GM18870 (cell line): ENCODE data around the gene TMEM52.

Experiments used
- ATAC-seq: cut with Tn5 transposase; IDR thresholded peaks from one replicate; pipeline ENCODE4 v1.9.1; 2021; ENCODE audit warnings: moderate library complexity; ENCODE audit not compliant: unreplicated experiment

The TMEM52 gene

GRCh38 chr1:1918901-1919303 lies at the start of gene TMEM52:
Gene TMEM52 (minus strand): TSS chr1:1919279. CDS start chr1:1919265, 14 bp downstream.
- ATAC-seq = peak; percentile 16

GRCh38 chr1:1967879-1968278 lies 48.8 kb upstream of the TMEM52 start:
- ATAC-seq = no peak

GRCh38 chr1:1967151-1967550 lies 48.1 kb upstream of the TMEM52 start:
- ATAC-seq = no peak

DNA sequence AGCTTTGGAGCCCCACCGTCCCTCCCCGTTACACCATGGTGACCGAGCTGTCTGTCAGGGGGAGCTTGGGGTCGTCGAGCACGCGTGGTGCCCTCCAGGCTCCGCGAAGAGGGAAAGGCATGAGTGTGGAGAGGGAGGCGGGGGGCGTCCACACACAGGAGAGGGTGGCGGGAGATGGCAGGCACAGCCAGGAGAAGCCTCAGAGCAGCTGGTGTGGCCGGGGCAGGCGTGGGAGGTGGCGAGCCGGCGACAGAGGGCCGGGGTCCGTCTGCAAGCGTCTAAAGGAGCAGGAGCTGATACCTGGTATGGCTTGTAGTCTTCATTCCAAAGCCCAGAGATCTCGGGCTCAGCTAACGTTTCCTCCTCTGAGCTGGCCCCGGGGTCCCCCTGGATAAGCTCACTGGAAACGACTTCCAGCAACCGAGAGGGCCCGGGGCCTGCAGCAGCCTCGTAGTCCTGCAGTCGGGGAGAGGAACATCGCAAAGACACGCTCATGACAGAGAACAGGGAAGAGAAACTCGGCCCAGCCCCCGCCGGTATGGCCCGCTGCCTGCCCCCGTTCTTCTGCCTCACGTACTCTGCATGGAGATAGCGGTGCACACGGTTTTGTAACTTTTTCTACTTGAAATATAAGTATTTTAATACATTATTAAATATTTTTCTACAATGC lies 47.1 kb upstream of the TMEM52 start:
- ATAC-seq = no peak

- no peak for ATAC-seq
These were observed 46.5 kb upstream of the TMEM52 start for GRCh38 chr1:1965546-1965945.

DNA sequence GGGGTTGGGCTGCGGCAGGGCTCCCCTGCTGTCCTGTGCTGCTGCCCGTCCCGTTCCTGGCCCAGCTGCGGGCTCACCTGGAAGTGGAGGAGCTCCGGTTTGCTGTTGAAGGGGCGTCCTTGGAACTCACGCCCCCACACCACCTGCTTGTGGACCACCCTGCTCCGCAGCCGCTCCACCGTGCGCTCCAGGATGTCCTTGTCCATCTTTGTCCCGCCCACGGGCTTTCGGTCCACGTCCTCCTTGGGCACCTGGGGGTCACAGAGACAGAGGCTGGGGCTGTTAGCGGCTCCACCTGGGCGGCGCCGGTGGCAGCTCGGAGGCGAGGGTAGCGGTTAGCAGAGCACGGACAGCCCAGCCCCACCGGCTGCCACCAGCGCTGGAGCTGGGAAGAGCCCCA lies 45.7 kb upstream of the TMEM52 start:
- no peak for ATAC-seq

DNA sequence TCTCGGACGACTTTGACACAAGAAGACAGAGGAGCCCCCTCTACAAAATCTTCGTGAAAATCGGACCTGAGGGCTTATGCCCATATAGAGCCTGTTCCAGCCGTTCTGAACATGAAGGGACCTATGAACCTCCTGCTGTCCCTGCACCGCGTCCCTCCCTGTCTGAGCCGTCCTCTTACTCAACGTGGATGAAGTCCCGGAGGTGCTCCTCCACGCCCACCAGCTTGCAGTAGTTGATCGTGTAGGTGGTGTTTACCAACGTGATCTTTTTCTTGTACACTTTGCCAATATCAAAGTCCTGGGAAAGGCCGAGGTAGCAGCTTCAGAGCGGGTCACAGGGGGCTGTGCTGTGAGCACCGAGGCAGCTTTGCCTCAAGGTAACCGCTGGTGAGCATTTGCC lies 44.5 kb upstream of the TMEM52 start:
- ATAC-seq = no peak

DNA sequence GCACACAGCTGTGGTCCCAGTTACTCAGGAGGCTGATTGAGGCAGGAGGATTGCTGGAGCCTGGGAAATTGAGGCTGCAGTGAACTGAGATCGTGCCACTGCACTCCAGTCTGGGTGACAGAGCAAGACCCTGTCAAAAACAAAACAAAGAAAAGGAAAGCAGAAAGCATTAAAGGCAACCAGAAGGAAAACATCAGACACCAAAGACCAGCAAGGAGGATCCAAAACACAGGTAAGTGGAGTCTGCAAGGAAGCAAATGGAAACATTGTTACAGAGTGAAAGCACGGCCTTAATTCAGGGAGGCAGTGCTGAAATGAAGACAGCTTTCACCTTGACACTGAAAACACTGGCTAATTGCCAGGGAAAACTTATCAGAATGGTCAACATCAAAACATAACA lies 43.7 kb upstream of the TMEM52 start:
- no peak for ATAC-seq

DNA sequence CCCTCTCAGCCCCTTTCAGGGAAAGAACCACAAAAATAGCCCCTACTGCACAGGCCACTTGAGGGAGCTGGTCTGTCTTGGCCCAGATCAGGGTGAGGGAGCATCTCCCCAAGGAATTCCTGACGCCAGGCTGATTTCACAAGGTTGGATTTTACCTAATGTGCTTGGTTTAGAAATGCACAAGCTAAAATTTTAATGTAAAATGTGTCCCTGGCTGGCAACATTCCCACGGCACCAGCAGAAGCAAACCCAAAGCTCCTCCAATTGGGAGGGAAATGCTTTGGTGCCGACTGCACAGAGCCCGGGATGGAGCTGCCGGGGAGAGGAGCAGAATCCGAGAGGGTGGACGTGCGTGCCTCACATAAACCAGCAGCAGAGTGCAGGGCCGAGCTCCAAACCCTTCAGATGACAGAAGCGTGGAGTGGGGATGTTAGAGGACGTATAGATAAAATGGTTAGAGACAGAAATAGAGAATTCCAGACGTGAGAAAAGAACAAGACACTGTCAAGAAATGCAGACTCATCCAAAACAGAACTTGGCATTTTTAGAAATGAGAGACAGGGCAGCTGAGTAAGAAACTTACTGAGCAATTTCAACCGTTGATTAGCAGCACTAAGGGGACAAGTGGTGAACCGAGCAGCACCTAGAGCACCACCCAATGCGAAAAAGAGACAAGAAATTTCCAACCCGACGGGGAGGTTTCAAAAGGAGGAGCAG lies 41.6 kb upstream of the TMEM52 start:
- ATAC-seq = no peak

GRCh38 chr1:1959840-1960479 lies 40.9 kb upstream of the TMEM52 start:
- ATAC-seq = no peak

- ATAC-seq = no peak
These were observed 40.4 kb upstream of the TMEM52 start for GRCh38 chr1:1959459-1959839.

GRCh38 chr1:1958071-1958541 lies 39.0 kb upstream of the TMEM52 start:
- no peak for ATAC-seq

- ATAC-seq = no peak
These were observed 38.5 kb upstream of the TMEM52 start for GRCh38 chr1:1957533-1957961.

DNA sequence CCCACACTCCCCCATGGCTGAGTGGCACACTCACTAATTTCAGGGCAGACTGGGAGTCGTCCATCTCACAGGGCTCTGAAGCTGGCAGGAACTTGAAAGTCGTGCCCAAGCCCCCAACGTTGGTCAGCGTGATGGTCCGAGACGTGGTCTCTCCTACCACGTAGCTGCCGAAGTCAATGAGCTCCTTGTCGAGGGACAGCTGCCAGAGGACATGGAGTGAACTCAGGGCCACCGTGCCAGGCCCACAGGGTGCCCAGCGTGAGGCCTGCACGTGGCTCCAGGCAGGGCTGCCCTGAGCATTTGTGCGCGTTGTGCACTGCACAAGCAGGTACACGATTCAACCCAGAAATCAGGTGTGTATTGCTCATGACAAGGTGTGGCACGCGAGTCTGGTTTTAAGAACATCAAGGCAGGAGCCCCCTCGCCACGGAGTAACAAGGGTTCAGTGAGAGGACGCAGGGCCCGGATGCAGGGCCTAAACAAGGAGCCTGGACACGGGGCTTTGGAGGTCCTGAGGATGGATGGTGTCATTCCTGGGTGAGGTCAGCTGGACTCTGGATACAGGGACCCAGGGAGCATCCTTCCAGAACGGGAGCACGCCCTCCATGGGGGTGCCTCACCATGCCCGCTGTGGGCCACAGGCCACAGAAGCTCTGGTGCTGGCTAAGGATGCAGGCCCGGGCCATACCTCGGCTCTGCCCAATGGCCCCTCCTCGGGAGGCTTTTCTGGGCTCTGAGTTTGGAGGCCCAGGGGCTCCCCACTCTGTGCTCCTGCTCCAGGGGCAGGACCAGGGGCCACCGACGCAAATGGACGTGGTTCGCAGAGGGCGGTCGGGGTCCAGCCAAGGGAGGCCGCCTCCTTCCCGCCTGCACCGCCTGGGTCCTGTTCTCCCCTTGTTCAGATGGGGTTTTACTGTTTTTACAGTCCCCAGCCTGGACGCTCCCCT lies 37.8 kb upstream of the TMEM52 start:
- ATAC-seq = no peak

DNA sequence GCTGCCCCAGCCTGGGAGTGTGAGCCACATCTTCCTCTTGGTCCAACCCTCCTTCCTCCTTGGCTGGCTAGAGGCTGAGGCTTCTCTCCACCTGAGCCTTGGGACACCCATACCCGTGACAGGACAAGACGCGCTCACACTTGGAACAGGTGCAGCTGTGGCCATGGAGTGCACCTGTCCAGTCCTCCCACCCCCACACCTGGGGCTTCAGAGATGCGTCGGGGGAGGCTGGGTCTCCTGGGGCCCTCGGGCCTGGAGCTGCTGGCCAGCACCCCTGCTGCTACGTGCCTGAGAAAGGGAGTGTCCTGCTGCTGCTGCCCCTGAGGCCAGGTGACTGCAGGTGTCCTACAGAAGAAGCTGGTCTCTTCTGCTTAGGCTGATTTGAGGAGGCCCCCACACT lies 37.0 kb upstream of the TMEM52 start:
- no peak for ATAC-seq

- ATAC-seq = no peak
These were observed 36.6 kb upstream of the TMEM52 start for GRCh38 chr1:1955621-1956094.

GRCh38 chr1:1954831-1955441 lies 35.9 kb upstream of the TMEM52 start:
- ATAC-seq = no peak

- no peak for ATAC-seq
These were observed 34.9 kb upstream of the TMEM52 start for GRCh38 chr1:1954015-1954414.

DNA sequence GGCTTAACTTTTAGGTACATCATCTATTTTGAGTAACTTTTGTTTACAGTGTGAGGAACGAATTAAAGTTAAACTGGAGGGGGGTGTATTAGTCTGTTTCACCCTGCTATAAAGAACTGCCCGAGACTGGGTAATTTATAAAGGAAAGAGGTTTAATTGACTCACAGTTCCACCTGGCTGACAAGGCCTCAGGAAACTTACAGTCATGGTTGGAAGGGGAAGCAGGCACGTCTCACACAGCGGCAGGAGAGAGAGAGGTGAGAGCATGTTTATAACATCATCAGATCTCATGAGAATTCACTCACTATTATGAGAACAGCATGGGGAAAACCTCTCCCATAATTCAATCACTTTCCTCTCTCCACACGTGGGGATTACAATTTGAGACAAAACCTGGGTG lies 31.9 kb upstream of the TMEM52 start:
- ATAC-seq = no peak

DNA sequence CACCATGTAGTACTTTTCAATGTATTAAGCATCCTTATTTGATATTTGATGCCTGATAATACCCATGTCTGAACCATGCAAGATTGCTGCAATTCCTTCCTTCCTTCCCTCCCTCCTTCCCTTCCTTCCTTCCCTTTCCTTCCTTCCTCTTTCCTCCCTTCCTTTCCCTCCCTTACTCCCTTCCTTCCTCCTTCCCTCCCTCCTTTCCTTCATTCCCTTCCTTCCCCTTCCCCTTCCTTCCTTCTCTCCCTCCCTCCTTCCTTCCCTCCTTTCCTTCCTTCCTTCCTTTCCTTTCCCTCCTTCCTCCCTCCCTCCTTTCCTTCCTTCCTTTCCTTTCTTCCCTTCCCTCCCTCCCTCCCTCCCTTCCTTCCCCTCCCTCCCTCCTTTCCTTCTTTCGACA lies 29.7 kb upstream of the TMEM52 start:
- ATAC-seq = no peak
